Measurements from ENCODE around the gene ANO1.
A peak's percentile ranks its signal among the peaks of the same experiment; 100 is the strongest.

Gene ANO1

GRCh38 chr11:70072861-70073755 lies 5.0 kb upstream of the ANO1 start:
- no peak for DNase-seq (ENCODE audit: low spot score)

GRCh38 chr11:70073871-70074371 lies 4.2 kb upstream of the ANO1 start:
- DNase-seq (ENCODE audit: low spot score): no peak

- DNase-seq (ENCODE audit: low spot score): no peak
Observed at GRCh38 chr11:70074746-70075145, 3.4 kb upstream of the ANO1 start.

GRCh38 chr11:70075836-70076235 lies 2.3 kb upstream of the ANO1 start:
- DNase-seq (ENCODE audit: low spot score): no peak

GRCh38 chr11:70076461-70076931 lies 1.6 kb upstream of the ANO1 start:
- DNase-seq (ENCODE audit: low spot score): no peak

- no peak for DNase-seq (ENCODE audit: low spot score)
Observed at GRCh38 chr11:70077411-70078094, 564 bp upstream of the ANO1 start.

GRCh38 chr11:70078781-70079616 lies 882 bp downstream of the ANO1 start:
- DNase-seq (ENCODE audit: low spot score): no peak

GRCh38 chr11:70079691-70080090 lies 1.6 kb downstream of the ANO1 start:
- DNase-seq (ENCODE audit: low spot score): no peak

- DNase-seq (ENCODE audit: low spot score): peak; percentile 66
Observed at GRCh38 chr11:70080763-70081162, 2.6 kb downstream of the ANO1 start.

- no peak for DNase-seq (ENCODE audit: low spot score)
Observed at GRCh38 chr11:70082829-70083228, 4.7 kb downstream of the ANO1 start.

GRCh38 chr11:70084046-70084984 lies 6.2 kb downstream of the ANO1 start:
- DNase-seq (ENCODE audit: low spot score): no peak

GRCh38 chr11:70085815-70086769 lies 8.0 kb downstream of the ANO1 start:
- DNase-seq (ENCODE audit: low spot score): no peak

- DNase-seq (ENCODE audit: low spot score): no peak
Observed at GRCh38 chr11:70087446-70088167, 9.5 kb downstream of the ANO1 start.

GRCh38 chr11:70088735-70089250 lies 10.7 kb downstream of the ANO1 start:
- no peak for DNase-seq (ENCODE audit: low spot score)

GRCh38 chr11:70089631-70090030 lies 11.5 kb downstream of the ANO1 start:
- no peak for DNase-seq (ENCODE audit: low spot score)

- no peak for DNase-seq (ENCODE audit: low spot score)
Observed at GRCh38 chr11:70090961-70091381, 12.9 kb downstream of the ANO1 start.

GRCh38 chr11:70091638-70092037 lies 13.5 kb downstream of the ANO1 start:
- DNase-seq (ENCODE audit: low spot score): no peak

- DNase-seq (ENCODE audit: low spot score): no peak
Observed at GRCh38 chr11:70092959-70093715, 15.0 kb downstream of the ANO1 start.
